Lower leg skin (tissue), 3 donors: ENCODE results near the gene RSPRY1.

Source experiments
- CTCF ChIP-seq, 3 donors: fragments of 450-650 bp; IDR thresholded peaks; one replicate each; pipeline ENCODE4 v1.5.1; 2016; ENCODE audit warnings: antibody characterized with exemption in 3 of 3, mild to moderate bottlenecking in 3 of 3, moderate library complexity in 2 of 3
- POLR2A ChIP-seq, 2 donors: fragments of 450-650 bp; IDR thresholded peaks; one replicate each; pipeline ENCODE4 v1.6.1; 2016 to 2017; ENCODE audit warnings: antibody characterized with exemption in 2 of 2, mild to moderate bottlenecking in 1 of 2, moderate library complexity in 1 of 2

- TF ChIP-seq CTCF (IDR thresholded peaks at IDR 0.05) = no peak
- no peak for TF ChIP-seq POLR2A (IDR thresholded peaks at IDR 0.05)
Measured at GRCh38 chr16:57148481-57148880, 37.6 kb upstream of the RSPRY1 start.
